Measurements from ENCODE around the gene COPE.

The COPE gene

GRCh38 chr19:18850471-18851375, 68.5 kb downstream of the COPE start:
- DNase-seq (ENCODE audit: low read depth), result no peak

DNA sequence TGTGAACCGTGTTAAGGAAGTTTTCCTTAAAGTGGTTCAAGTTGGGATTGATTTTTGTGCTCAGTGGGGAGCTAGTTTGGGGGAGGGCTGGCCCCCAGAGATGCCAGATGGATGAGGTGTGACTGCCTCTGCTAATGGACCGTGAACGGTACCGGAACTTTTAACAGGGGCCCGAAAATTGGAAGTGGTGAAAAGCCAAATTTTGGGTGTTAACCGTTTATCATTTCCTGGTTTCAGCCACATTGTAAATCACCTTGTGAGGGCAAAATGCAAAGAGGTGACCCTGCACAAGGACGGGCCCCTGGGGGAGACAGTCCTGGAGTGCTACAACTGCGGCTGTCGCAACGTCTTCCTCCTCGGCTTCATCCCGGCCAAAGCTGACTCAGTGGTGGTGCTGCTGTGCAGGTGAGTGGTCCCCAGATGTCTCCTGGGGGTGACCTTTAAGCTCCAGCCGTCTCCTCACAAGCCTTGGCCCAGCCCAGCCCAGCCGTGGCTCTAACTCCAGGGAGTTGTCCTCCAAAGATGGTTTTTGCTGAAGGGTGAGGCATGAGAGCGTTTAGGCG, 69.3 kb downstream of the COPE start:
- no peak for DNase-seq (ENCODE audit: low read depth)
